ENCODE data around the gene CPZ. TPM values are rescaled to one million over a fixed set of nuclear protein-coding genes. Genes with fewer than 3 reads are reported as not detected.

CPZ gene
- total RNA-seq, 2 donors from 2014 or later: 0.90 to 1.2 TPM

- Histone ChIP-seq H3K4me3 (no peak overlapping the region), H3K27ac (no peak overlapping the region), H3K36me3 (no peaks in the 10 kb centered on the region), H3K27me3 (no peaks in the 10 kb centered on the region), H3K9me3 (no peaks in the 10 kb centered on the region), H3K4me1 (no peaks in the 10 kb centered on the region)
- DNase-seq (ENCODE audit: low spot score): no peak
- no peak for TF ChIP-seq CTCF (IDR thresholded peaks at IDR 0.05)
Observed at GRCh38 chr4:8641931-8642650, 49.5 kb downstream of the CPZ start.

- no peaks in the 10 kb centered on the region for H3K4me1 ChIP-seq
- no peak overlapping the region for H3K4me3 ChIP-seq
- H3K27me3 ChIP-seq: no peaks in the 10 kb centered on the region
- no peaks in the 10 kb centered on the region for H3K9me3 ChIP-seq
- H3K27ac ChIP-seq: no peak overlapping the region
- TF ChIP-seq CTCF (IDR thresholded peaks at IDR 0.05): no peak
- no peak for DNase-seq (ENCODE audit: low spot score)
- no peaks in the 10 kb centered on the region for H3K36me3 ChIP-seq
Observed at GRCh38 chr4:8642651-8643321, 50.2 kb downstream of the CPZ start.

- Histone ChIP-seq H3K27ac (no peak overlapping the region), H3K4me1 (no peaks in the 10 kb centered on the region), H3K4me3 (no peak overlapping the region), H3K36me3 (no peaks in the 10 kb centered on the region), H3K27me3 (no peaks in the 10 kb centered on the region), H3K9me3 (no peaks in the 10 kb centered on the region)
- no peak for DNase-seq (ENCODE audit: low spot score)
- no peak for TF ChIP-seq CTCF (IDR thresholded peaks at IDR 0.05)
Observed at GRCh38 chr4:8643441-8643840, 50.9 kb downstream of the CPZ start.

- Histone ChIP-seq H3K27me3 (no peaks in the 10 kb centered on the region), H3K9me3 (no peaks in the 10 kb centered on the region), H3K4me3 (no peak overlapping the region), H3K27ac (no peak overlapping the region), H3K36me3 (no peaks in the 10 kb centered on the region), H3K4me1 (no peaks in the 10 kb centered on the region)
- no peak for DNase-seq (ENCODE audit: low spot score)
- TF ChIP-seq CTCF (IDR thresholded peaks at IDR 0.05): no peak
Observed at GRCh38 chr4:8643986-8644385, 51.4 kb downstream of the CPZ start.

DNA sequence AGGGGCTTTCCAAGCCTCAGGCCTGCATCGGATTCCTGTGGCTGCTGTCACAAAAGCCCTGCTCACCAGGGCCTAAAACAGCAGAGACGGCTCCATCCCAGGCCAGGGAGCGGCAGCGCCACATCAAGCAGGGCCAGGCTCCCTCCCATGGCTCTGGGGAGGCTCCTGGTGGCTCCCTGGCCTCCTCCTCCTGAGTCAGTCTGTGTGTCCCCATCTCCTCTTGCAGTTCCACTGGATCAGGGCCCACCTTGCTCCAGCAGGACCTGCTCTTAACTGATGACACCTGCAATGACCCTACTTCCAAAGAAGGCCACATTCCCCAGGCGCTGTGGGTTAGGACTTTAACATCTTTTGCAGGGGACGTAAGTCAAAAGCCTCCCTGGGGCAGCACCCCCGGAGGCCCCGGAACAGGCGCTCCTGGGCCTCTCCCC lies 51.9 kb downstream of the CPZ start:
- no peak overlapping the region for H3K4me3 ChIP-seq
- no peaks in the 10 kb centered on the region for H3K36me3 ChIP-seq
- no peaks in the 10 kb centered on the region for H3K27me3 ChIP-seq
- no peak for DNase-seq (ENCODE audit: low spot score)
- no peaks in the 10 kb centered on the region for H3K4me1 ChIP-seq
- H3K9me3 ChIP-seq: no peaks in the 10 kb centered on the region
- no peak for TF ChIP-seq CTCF (IDR thresholded peaks at IDR 0.05)
- H3K27ac ChIP-seq: no peak overlapping the region
